ENCODE data around the gene ARHGEF18. TPM values are rescaled to one million over a fixed set of nuclear protein-coding genes. Genes with fewer than 3 reads are reported as not detected.

The ARHGEF18 gene
- total and polyA plus RNA-seq, 2 donors (not counting 3 experiments of a cell fraction or from before 2014, with no cell fraction given) = 12.1 to 30.7 TPM

DNA sequence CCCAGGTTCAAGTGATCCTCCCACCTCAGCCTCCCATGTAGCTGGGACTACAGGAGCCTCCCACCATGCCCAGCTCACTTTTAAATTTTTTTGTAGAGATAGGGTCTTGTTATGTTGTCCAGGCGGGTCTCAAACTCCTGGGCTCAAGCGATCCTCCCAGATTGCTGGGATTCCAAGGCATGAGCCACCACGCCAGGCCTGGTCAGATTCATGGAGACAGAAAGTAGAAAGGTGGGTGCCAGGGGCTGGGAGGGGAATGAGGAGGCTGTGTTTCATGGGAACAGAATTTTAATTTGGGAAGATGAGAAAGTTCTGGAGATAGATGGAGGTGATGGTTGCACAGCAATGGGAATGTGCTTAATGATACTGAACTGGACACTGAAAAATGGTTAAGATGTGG lies 22.3 kb downstream of the ARHGEF18 start:
- Histone ChIP-seq H4K20me1 (replicated peaks; ENCODE audit: control insufficient read depth, extremely low read depth, insufficient read depth, low read length) (no peaks in the 10 kb centered on the region), H2AFZ (ENCODE audit: low read depth, low read length) (no peak overlapping the region), H3K36me3 (ENCODE audit: control insufficient read depth in 2 of 2, extremely low read depth in 1 of 2, insufficient read depth in 2 of 2, low read length in 2 of 2) (no peaks in the 10 kb centered on the region), H3K9ac (replicated peaks; ENCODE audit: extremely low read depth, insufficient read depth, low read length) (no peak overlapping the region), H3K9me3 (replicated peaks; ENCODE audit: control insufficient read depth, insufficient read depth, low read length) (no peaks in the 10 kb centered on the region), H3K9me1 (replicated peaks; ENCODE audit: control insufficient read depth, extremely low read depth, insufficient read depth, low read length) (no peaks in the 10 kb centered on the region), H3K4me1 (ENCODE audit: control insufficient read depth, extremely low read depth, insufficient read depth, low read length) (no peaks in the 10 kb centered on the region), H3K4me3 (replicated peaks in 1 of 3; ENCODE audit: insufficient read depth in 1 of 3, low read depth in 1 of 3, low read length in 3 of 3) (no peak overlapping the region), H3K4me2 (ENCODE audit: insufficient read depth, low read length) (no peak overlapping the region), H3K27ac (ENCODE audit: insufficient read depth, low read depth, low read length) (no peak overlapping the region), H3K27me3 (ENCODE audit: control insufficient read depth in 2 of 2, insufficient read depth in 2 of 2, low read length in 2 of 2) (no peaks in the 10 kb centered on the region), H3K79me2 (ENCODE audit: control insufficient read depth, insufficient read depth, low read length) (no peaks in the 10 kb centered on the region)
- CTCF ChIA-PET = no interaction called here
- DNase-seq (ENCODE audit: low read depth, low spot score) (no peak), FAIRE-seq (no peak)
- TF ChIP-seq JUN (IDR thresholded peaks at IDR 0.05; ENCODE audit: borderline replicate concordance, insufficient read depth, insufficient read length, low read depth) (no peak), GATA2 (IDR thresholded peaks at IDR 0.05; ENCODE audit: insufficient read depth, insufficient read length, low read depth, low read length) (no peak), FOS (IDR thresholded peaks at IDR 0.05; ENCODE audit: borderline replicate concordance, insufficient read depth, low read length) (no peak), POLR2A (IDR thresholded peaks at IDR 0.05; ENCODE audit: low read depth, low read length) (no peak), POLR2AphosphoS5 (IDR thresholded peaks at IDR 0.05; ENCODE audit: insufficient read depth, low read depth, low read length) (no peak), EZH2 (IDR thresholded peaks at IDR 0.05; ENCODE audit: borderline replicate concordance, low read depth, low read length, severe bottlenecking) (no peak), MYC (IDR thresholded peaks at IDR 0.05; ENCODE audit: low read depth, low read length) (no peak)
- TF ChIP-seq, protein P1, sequence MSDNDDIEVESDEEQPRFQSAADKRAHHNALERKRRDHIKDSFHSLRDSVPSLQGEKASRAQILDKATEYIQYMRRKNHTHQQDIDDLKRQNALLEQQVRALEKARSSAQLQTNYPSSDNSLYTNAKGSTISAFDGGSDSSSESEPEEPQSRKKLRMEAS (IDR thresholded peaks at IDR 0.05; ENCODE audit: insufficient read depth, insufficient read length) = no peak
- TF ChIP-seq, protein P2, sequence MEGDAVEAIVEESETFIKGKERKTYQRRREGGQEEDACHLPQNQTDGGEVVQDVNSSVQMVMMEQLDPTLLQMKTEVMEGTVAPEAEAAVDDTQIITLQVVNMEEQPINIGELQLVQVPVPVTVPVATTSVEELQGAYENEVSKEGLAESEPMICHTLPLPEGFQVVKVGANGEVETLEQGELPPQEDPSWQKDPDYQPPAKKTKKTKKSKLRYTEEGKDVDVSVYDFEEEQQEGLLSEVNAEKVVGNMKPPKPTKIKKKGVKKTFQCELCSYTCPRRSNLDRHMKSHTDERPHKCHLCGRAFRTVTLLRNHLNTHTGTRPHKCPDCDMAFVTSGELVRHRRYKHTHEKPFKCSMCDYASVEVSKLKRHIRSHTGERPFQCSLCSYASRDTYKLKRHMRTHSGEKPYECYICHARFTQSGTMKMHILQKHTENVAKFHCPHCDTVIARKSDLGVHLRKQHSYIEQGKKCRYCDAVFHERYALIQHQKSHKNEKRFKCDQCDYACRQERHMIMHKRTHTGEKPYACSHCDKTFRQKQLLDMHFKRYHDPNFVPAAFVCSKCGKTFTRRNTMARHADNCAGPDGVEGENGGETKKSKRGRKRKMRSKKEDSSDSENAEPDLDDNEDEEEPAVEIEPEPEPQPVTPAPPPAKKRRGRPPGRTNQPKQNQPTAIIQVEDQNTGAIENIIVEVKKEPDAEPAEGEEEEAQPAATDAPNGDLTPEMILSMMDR (IDR thresholded peaks at IDR 0.05; ENCODE audit: extremely low read depth in 1 of 2, insufficient read depth in 1 of 2, low read depth in 1 of 2, low read length in 2 of 2) = no peak
- POLR2A ChIA-PET = no interaction called here
- dilution Hi-C loops (cut with MboI; ENCODE audit: extremely low pct_ligation_motif_present, low sequenced_read_pairs) (no loop called here), intact Hi-C loops (cut with micrococcal nuclease) (no loop called here)
- BruUV-seq (replicated peaks) = no TSS peak
